PC-3 (cell line): ENCODE data around the gene ANXA9. TPM values are rescaled to one million over a fixed set of nuclear protein-coding genes. Genes with fewer than 3 reads are reported as not detected.

Experiments used
- ATAC-seq: fragments of 200-7000 bp; cut with Tn5 transposase; 2 replicates; pipeline ENCODE4 v1.9.1; 2020; ENCODE audit warnings: mild to moderate bottlenecking, moderate library complexity
- BruUV-seq: library from RNA; stranded (reverse); fragments of 400-500 nt; replicated peaks from 2 replicates; lab custom pipeline; 2021; lab: Mats Ljungman, UMichigan
- CTCF ChIA-PET: fragments of 300-600 bp; sonication (Branson Sonifier 250); formaldehyde crosslinking; loops from one replicate; lab custom pipeline; 2022; ENCODE audit warnings: antibody characterized with exemption; lab: Charles Lee
- POLR2A ChIA-PET: fragments of 300-600 bp; sonication (Branson Sonifier 250); formaldehyde crosslinking; loops from one replicate; lab custom pipeline; 2022; ENCODE audit warnings: antibody characterized with exemption; ENCODE audit not compliant: unreplicated experiment; lab: Charles Lee
- DNase-seq: peaks from one replicate; pipeline ENCODE4 v3.0.0-alpha.2; 2015
- H2AFZ ChIP-seq: fragments of 300-600 bp; sonication (generic); 2 replicates; pipeline ENCODE4 v1.6.0; 2016; ENCODE audit warnings: antibody characterized with exemption, low read length
- H3F3A ChIP-seq: fragments of 300-600 bp; sonication (generic); one replicate; pipeline ENCODE4 v1.6.0; 2017; ENCODE audit warnings: antibody characterized with exemption, low read length, control low read depth, mild to moderate bottlenecking; ENCODE audit not compliant: unreplicated experiment
- H3K27ac ChIP-seq: fragments of 300-600 bp; sonication (generic); 2 replicates; pipeline ENCODE4 v1.5.1; 2016; ENCODE audit warnings: mild to moderate bottlenecking, low read length
- H3K27me3 ChIP-seq: fragments of 300-600 bp; sonication (generic); 2 replicates; pipeline ENCODE4 v1.6.1; 2016; ENCODE audit warnings: low read length, mixed read lengths
- H3K36me3 ChIP-seq: fragments of 300-600 bp; sonication (generic); 2 replicates; pipeline ENCODE4 v1.6.1; 2016; ENCODE audit warnings: low read depth, mixed run types, low read length, mixed read lengths
- H3K4me1 ChIP-seq: fragments of 300-600 bp; sonication (generic); 2 replicates; pipeline ENCODE4 v1.5.1; 2016; ENCODE audit warnings: low read length; ENCODE audit not compliant: insufficient read depth
- H3K4me2 ChIP-seq: fragments of 300-600 bp; sonication (generic); 2 replicates; pipeline ENCODE4 v1.6.0; 2016; ENCODE audit warnings: low read length
- H3K4me3 ChIP-seq: fragments of 300-600 bp; sonication (generic); 2 replicates; pipeline ENCODE4 v1.5.1; 2016; ENCODE audit warnings: mild to moderate bottlenecking, low read length, mixed read lengths
- H3K79me2 ChIP-seq: fragments of 300-600 bp; sonication (generic); 2 replicates; pipeline ENCODE4 v1.6.1; 2017; ENCODE audit warnings: low read length, mixed read lengths
- H3K9ac ChIP-seq: fragments of 300-600 bp; sonication (generic); 2 replicates; pipeline ENCODE4 v1.6.0; 2016; ENCODE audit warnings: mild to moderate bottlenecking, low read length
- H3K9me2 ChIP-seq: fragments of 300-600 bp; sonication (generic); replicated peaks from 2 replicates; pipeline ENCODE4 v1.6.1; 2016; ENCODE audit warnings: mixed run types, low read length, mixed read lengths
- H3K9me3 ChIP-seq: fragments of 300-600 bp; sonication (generic); 2 replicates; pipeline ENCODE4 v1.6.1; 2016; ENCODE audit warnings: low read length, mixed read lengths
- H4K20me1 ChIP-seq: fragments of 300-600 bp; sonication (generic); 2 replicates; pipeline ENCODE4 v1.6.1; 2016; ENCODE audit warnings: low read length, mixed read lengths
- EZH2 ChIP-seq: fragments of 300-600 bp; sonication (generic); IDR thresholded peaks from one replicate; pipeline ENCODE4 v1.6.1; 2017; ENCODE audit warnings: antibody characterized with exemption, mild to moderate bottlenecking, low read length; ENCODE audit not compliant: unreplicated experiment
- EZH2phosphoT487 ChIP-seq: fragments of 300-600 bp; sonication (generic); IDR thresholded peaks from 2 replicates; pipeline ENCODE4 v1.6.1; 2018; ENCODE audit warnings: mild to moderate bottlenecking, antibody characterized with exemption, low read length, borderline replicate concordance
- intact Hi-C: fragments of 100-400 bp; cut with micrococcal nuclease; formaldehyde crosslinking; loops from 2 replicates; pipeline ENCODE4 v1.9.0; 2023
- total RNA-seq: library from RNA; depleted of rRNA; stranded (reverse); fragments of >200 nt; gene quantifications from 2 replicates; pipeline ENCODE4 v1.2.3, GENCODE V29; 2014
- TF ChIP-seq, protein P1 (sequence below): fragments of 300-600 bp; sonication (generic); conservative IDR thresholded peaks from 2 replicates; pipeline ENCODE4 v1.5.1; 2017; ENCODE audit warnings: antibody characterized with exemption, low read depth, mild to moderate bottlenecking, low read length

The ANXA9 gene
- total RNA-seq, 1 experiment from 2014 or later: 0.18 TPM

- peak overlapping the region; percentile 81 for H2AFZ ChIP-seq
Observed at GRCh38 chr1:150973836-150974579, 8.1 kb upstream of the ANXA9 start.

GRCh38 chr1:150974580-150975478 is 7.3 kb upstream of the ANXA9 start, which contains the start of gene CERS2:
Gene CERS2, minus strand, starts transcription at chr1:150974835. Its CDS starts 5,745 bp downstream, at chr1:150969090.
- peaks cover 44% of the 10 kb centered on the region for H3K79me2 ChIP-seq
- peak within 1 kb of the TSS; percentile 93 for H3K9ac ChIP-seq
- intact Hi-C loops: loop anchor here (5.0 kb wide), 1 partner anchor 353 kb away; no protein-coding TSS in a partner anchor

More at GRCh38 chr1:150973836-150974579, 8.1 kb upstream of the ANXA9 start:
- H3K4me3 ChIP-seq: peak overlapping the region; percentile 90
- H3K4me1 ChIP-seq: peaks cover 49% of the 10 kb centered on the region
- H3K4me2 ChIP-seq: peak overlapping the region; percentile 99
- no peak for TF ChIP-seq EZH2
- no peak for TF ChIP-seq EZH2phosphoT487
- TF ChIP-seq, protein P1, sequence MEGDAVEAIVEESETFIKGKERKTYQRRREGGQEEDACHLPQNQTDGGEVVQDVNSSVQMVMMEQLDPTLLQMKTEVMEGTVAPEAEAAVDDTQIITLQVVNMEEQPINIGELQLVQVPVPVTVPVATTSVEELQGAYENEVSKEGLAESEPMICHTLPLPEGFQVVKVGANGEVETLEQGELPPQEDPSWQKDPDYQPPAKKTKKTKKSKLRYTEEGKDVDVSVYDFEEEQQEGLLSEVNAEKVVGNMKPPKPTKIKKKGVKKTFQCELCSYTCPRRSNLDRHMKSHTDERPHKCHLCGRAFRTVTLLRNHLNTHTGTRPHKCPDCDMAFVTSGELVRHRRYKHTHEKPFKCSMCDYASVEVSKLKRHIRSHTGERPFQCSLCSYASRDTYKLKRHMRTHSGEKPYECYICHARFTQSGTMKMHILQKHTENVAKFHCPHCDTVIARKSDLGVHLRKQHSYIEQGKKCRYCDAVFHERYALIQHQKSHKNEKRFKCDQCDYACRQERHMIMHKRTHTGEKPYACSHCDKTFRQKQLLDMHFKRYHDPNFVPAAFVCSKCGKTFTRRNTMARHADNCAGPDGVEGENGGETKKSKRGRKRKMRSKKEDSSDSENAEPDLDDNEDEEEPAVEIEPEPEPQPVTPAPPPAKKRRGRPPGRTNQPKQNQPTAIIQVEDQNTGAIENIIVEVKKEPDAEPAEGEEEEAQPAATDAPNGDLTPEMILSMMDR: no peak
- H3K27ac ChIP-seq: peak overlapping the region; percentile 28; the same call in 1 of the 2 replicates
- H3K36me3 ChIP-seq: peaks cover under 1% of the 10 kb centered on the region; the same call in 1 of the 2 replicates
- ATAC-seq: peak; percentile 18
- no peaks in the 10 kb centered on the region for H3K9me3 ChIP-seq
- BruUV-seq: no TSS peak
- no peaks in the 10 kb centered on the region for H3K27me3 ChIP-seq
- intact Hi-C loops: no loop called here
- peaks cover 26% of the 10 kb centered on the region for H4K20me1 ChIP-seq
- CTCF ChIA-PET: no interaction called here
- peak overlapping the region; percentile 93 for H3K9ac ChIP-seq
- no peaks in the 10 kb centered on the region for H3K9me2 ChIP-seq
- DNase-seq: peak; percentile 54
- POLR2A ChIA-PET: interaction anchor here (0.6 to 1.2 kb wide), 4 partner anchors 9 to 33 kb away, joined by 3 to 7 read pairs (median 4); no protein-coding TSS in a partner anchor
- H3F3A ChIP-seq: peaks cover 4% of the 10 kb centered on the region
- H3K79me2 ChIP-seq: peaks cover 52% of the 10 kb centered on the region

More at GRCh38 chr1:150974580-150975478, 7.3 kb upstream of the ANXA9 start, which contains the start of gene CERS2:
- no peaks in the 10 kb centered on the region for H3K27me3 ChIP-seq
- H3K36me3 ChIP-seq: no peaks in the 10 kb centered on the region; the same call in 1 of the 2 replicates
- no peaks in the 10 kb centered on the region for H3K9me2 ChIP-seq
- H2AFZ ChIP-seq: peak within 1 kb of the TSS; percentile 81
- CTCF ChIA-PET: interaction anchor here (0.6 kb wide), 2 partner anchors 17 to 31 kb away, joined by 3 to 10 read pairs; no protein-coding TSS in a partner anchor
- H3K4me2 ChIP-seq: peak within 1 kb of the TSS; percentile 99
- ATAC-seq (peak; percentile 54), DNase-seq (peak; percentile 89)
- BruUV-seq: no TSS peak
- peak within 1 kb of the TSS; percentile 28; the same call in 1 of the 2 replicates for H3K27ac ChIP-seq
- peaks cover 4% of the 10 kb centered on the region for H3F3A ChIP-seq
- peaks cover 26% of the 10 kb centered on the region for H4K20me1 ChIP-seq
- H3K4me1 ChIP-seq: peaks cover 53% of the 10 kb centered on the region
- TF ChIP-seq, protein P1: no peak
- TF ChIP-seq EZH2phosphoT487 (no peak), EZH2 (no peak)
- H3K9me3 ChIP-seq: no peaks in the 10 kb centered on the region
- POLR2A ChIA-PET: interaction anchor here (0.6 to 0.7 kb wide), 4 partner anchors 32 to 413 kb away, joined by 4 to 7 read pairs (median 6); no protein-coding TSS in a partner anchor
- H3K4me3 ChIP-seq: peak within 1 kb of the TSS; percentile 90
